Testis (tissue), 3 donors: Measurements from ENCODE around the gene SRBD1. TPM values are rescaled to one million over a fixed set of nuclear protein-coding genes. Genes with fewer than 3 reads are reported as not detected.

ENCODE experiments used
- DNase-seq: peaks from one replicate; pipeline ENCODE4 v3.0.0-alpha.2; 2019
- H3K27ac ChIP-seq, 2 donors: fragments of 200-600 bp; sonication (generic); one replicate each; pipeline ENCODE4 v1.5.1; 2019
- H3K27me3 ChIP-seq: fragments of 200-600 bp; sonication (generic); one replicate; pipeline ENCODE4 v1.5.1; 2019
- H3K36me3 ChIP-seq: fragments of 200-600 bp; sonication (generic); one replicate; pipeline ENCODE4 v1.5.1; 2017; ENCODE audit warnings: low read depth; ENCODE audit errors: missing control alignments
- H3K4me1 ChIP-seq: fragments of 200-600 bp; sonication (generic); one replicate; pipeline ENCODE4 v1.5.1; 2019
- H3K4me3 ChIP-seq, 2 donors: fragments of 200-600 bp; sonication (generic); one replicate each; pipeline ENCODE4 v1.5.1; 2017 to 2019
- H3K9me3 ChIP-seq: fragments of 200-600 bp; sonication (generic); one replicate; pipeline ENCODE4 v1.5.1; 2017
- CTCF ChIP-seq, 3 experiments: fragments of 450-650 bp in 2 of 3; fragments of 200-600 bp in 1 of 3; sonication (generic) in 1 of 3; IDR thresholded peaks; one replicate each; pipeline ENCODE4 v1.5.1; 2016 to 2019; ENCODE audit warnings: antibody characterized with exemption in 3 of 3, mild to moderate bottlenecking in 2 of 3, moderate library complexity in 1 of 3
- POLR2A ChIP-seq: fragments of 450-650 bp; IDR thresholded peaks from one replicate; pipeline ENCODE4 v1.6.1; 2017; ENCODE audit warnings: antibody characterized with exemption, mild to moderate bottlenecking, moderate library complexity
- WGBS, 2 donors: methylation state at CpG; one replicate each; pipeline ENCODE4 v1.1.5; 2018; 5-methylcytosine and 5-hydroxymethylcytosine counted together
- intact Hi-C: fragments of 100-400 bp; cut with DNase I; formaldehyde crosslinking; loops from one replicate; pipeline ENCODE4 v1.15.1; 2023; ENCODE audit warnings: low total_unique reads
- polyA plus RNA-seq: library from polyadenylated mRNA; stranded (reverse); fragments of 350-450 nt; fragmentation: Illumina TruSeq; extraction: RNeasy Lipid Tissue Mini Kit (QIAGEN cat#74804); gene quantifications from one replicate; pipeline ENCODE4 v1.2.3, GENCODE V29; 2014; ENCODE audit warnings: low read depth, low replicate concordance; ENCODE audit not compliant: insufficient read depth
- total RNA-seq, 2 donors: library from RNA; depleted of rRNA; stranded (reverse); fragments of >200 nt; gene quantifications; one replicate each; pipeline ENCODE4 v1.2.3, GENCODE V29; 2016

Gene SRBD1
- total and polyA plus RNA-seq, 3 donors from 2014 or later: 9.0 to 29.7 (median 27.8) TPM

- Histone ChIP-seq H3K4me1 (peaks cover 15% of the 10 kb centered on the region), H3K36me3 (no peaks in the 10 kb centered on the region), H3K4me3 (no peak overlapping the region), H3K9me3 (no peaks in the 10 kb centered on the region), H3K27ac (no peak overlapping the region), H3K27me3 (no peaks in the 10 kb centered on the region)
- no peak for TF ChIP-seq POLR2A
- DNase-seq: peak; percentile 22
- WGBS, 2 donors: 50 to 57% methylated on average over 1 of the region's 1 CpG
- intact Hi-C loops: no loop called here
Observed at GRCh38 chr2:45614330-45614729, 3.3 kb upstream of the SRBD1 start.

GRCh38 chr2:45612731-45613130 is 1.7 kb upstream of the SRBD1 start:
- TF ChIP-seq POLR2A (no peak), CTCF (IDR thresholded peaks at IDR 0.05) (no peak)
- Histone ChIP-seq H3K4me1 (peaks cover 15% of the 10 kb centered on the region), H3K27ac (no peak overlapping the region), H3K36me3 (no peaks in the 10 kb centered on the region), H3K27me3 (no peaks in the 10 kb centered on the region), H3K4me3 (no peak overlapping the region), H3K9me3 (no peaks in the 10 kb centered on the region)
- 73 to 86% methylated on average over 2 of the region's 2 CpGs for WGBS, 2 donors
- intact Hi-C loops: no loop called here
- no peak for DNase-seq

GRCh38 chr2:45612285-45612684 is 1.2 kb upstream of the SRBD1 start:
- H3K4me1 ChIP-seq: peaks cover 15% of the 10 kb centered on the region
- H3K36me3 ChIP-seq: no peaks in the 10 kb centered on the region
- H3K27ac ChIP-seq: no peak overlapping the region
- no peak overlapping the region for H3K4me3 ChIP-seq
- DNase-seq: no peak
- intact Hi-C loops: no loop called here
- TF ChIP-seq POLR2A (no peak), CTCF (IDR thresholded peaks at IDR 0.05) (no peak)
- 57 to 58% methylated on average over 2 of the region's 2 CpGs for WGBS, 2 donors
- no peaks in the 10 kb centered on the region for H3K9me3 ChIP-seq
- H3K27me3 ChIP-seq: no peaks in the 10 kb centered on the region

- Histone ChIP-seq H3K36me3 (no peaks in the 10 kb centered on the region), H3K4me1 (peaks cover 15% of the 10 kb centered on the region), H3K9me3 (no peaks in the 10 kb centered on the region), H3K27me3 (no peaks in the 10 kb centered on the region), H3K27ac (peak overlapping the region; percentile 89 to 90), H3K4me3 (peak overlapping the region; percentile 73 to 86)
- DNase-seq: peak; percentile 77
- intact Hi-C loops: no loop called here
- 0 to 1% methylated on average over 23 of the region's 23 CpGs for WGBS, 2 donors
- no peak for TF ChIP-seq POLR2A
- TF ChIP-seq CTCF (IDR thresholded peaks at IDR 0.05): no peak
Observed at GRCh38 chr2:45610281-45611019, 617 bp downstream of the SRBD1 start.

GRCh38 chr2:45607701-45608100 is 3.4 kb downstream of the SRBD1 start:
- DNase-seq: no peak
- 80 to 85% methylated on average over 1 of the region's 1 CpG for WGBS, 2 donors
- no peak overlapping the region for H3K4me3 ChIP-seq
- TF ChIP-seq POLR2A (no peak), CTCF (IDR thresholded peaks at IDR 0.05) (peak in 1 of 3 experiments; percentile 46)
- H3K9me3 ChIP-seq: no peaks in the 10 kb centered on the region
- H3K4me1 ChIP-seq: peaks cover 9% of the 10 kb centered on the region
- no peaks in the 10 kb centered on the region for H3K27me3 ChIP-seq
- intact Hi-C loops: no loop called here
- no peak overlapping the region for H3K27ac ChIP-seq
- no peaks in the 10 kb centered on the region for H3K36me3 ChIP-seq
